NCI-H446 (cell line): ENCODE results near the gene MGLL.

Source experiments
- DNase-seq, 2 experiments: peaks; one replicate each; lab custom pipeline; 2025; lab: John Stamatoyannopoulos, UW

Gene MGLL

DNA sequence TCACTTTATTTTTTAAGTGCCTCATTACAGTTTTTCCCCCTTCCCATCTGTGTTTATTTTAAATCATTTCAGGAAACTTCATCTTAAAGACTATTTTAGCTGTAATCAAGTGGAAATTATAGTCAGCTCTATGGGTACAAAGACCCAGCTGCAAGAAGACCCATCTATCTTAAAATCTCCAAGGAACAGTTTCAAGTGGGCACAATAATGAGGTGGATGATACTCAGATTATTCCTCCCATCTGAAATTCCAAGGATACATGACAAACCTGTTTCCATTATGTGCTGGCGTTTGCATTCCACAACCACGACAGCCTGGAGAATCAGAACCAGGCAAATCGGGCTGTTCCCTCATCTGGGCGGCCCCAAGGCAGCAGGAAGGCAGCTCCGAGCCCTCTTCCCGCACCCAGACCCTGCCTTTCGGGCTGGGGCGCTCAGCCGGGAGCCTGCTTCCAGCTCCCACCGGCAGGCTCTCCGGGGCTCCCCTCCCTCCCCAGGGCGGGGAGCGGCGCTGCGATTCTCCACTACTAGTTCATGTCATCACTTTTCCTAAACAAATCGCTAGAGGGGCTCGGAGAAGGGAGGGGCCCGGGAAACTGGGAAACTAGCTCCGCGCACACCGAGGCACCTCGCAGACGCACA, at the start of gene MGLL:
Gene MGLL, minus strand, starts transcription at position 475 of the 641 bp plus-strand sequence. Its CDS starts 197 bp downstream, at position 278.
- DNase-seq = peak in 1 of 2 experiments; percentile 46

DNA sequence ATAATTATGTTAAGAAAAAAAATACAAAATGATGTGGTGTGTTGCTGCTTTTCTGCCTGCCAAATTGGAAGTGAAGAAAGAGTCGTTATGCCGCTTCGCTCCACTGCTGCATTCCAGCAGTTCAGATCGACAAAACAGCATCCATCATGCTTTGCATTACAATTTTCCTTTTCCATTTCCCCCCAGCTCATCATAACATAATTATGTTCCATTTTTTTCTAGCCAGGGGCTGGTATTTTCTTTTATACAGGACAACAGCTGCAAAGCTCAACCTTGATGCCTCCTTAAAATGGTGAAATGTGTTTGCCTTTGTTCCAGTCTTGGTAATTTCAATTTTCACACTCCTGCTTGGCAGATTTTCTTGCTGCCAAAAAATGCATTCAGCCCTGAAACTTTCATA, 47.8 kb upstream of the MGLL start:
- DNase-seq = no peak

DNA sequence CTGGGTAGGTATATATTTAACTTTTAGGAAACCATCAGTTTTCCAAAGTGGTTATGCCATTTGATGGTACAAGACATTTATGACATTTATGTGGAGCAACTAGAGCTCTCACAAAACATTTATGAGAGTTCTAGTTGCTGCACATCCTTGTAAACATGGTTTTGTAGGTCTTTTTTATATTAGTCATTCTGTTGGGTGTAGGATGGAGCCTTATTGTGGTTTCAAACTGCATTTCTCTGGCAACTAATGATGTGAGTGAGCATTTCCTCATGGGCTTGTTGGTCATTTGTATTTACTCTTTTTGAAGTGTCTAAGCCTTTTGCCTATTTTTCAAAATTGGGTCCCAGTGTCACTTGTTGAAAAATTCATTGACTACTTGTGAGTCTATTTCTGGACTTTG, 45.7 kb upstream of the MGLL start:
- DNase-seq = no peak

DNA sequence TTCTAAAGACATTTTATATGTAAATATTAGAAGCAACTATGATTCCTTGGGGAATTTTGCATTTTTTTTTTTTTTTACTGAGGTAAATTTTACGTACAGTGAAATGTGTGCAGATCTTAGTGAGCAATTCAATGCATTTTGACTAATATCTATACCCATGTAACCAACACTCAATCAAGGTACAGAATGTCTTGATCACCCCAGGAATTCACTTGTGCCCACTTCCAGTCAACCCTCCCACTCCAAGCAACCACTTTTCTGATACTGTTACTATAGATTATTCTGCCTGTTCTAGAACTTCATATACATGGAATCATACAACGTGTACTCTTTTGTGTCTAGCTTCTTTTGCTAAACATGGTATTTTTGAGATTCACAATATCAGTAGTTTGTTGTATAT, 45.1 kb upstream of the MGLL start:
- DNase-seq = no peak

DNA sequence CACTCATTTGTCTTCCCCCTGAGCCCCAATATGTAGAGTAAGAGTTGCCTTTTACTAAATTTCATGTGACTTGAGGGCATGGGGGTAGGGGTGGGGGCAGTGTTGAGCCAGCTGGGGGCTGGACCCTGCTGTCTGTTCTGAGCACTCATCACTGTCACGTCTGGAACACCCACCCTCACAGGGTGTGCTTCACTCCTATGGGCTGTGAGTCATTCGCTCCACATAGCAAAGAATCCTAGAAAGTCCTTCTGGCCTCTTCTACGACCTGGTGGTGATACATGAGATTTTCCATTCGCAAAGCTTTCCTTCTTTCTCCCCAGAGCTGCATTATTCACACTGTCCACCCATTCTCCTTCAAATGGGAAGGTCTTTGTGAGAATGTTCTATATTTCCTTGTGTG, 43.6 kb upstream of the MGLL start:
- DNase-seq = no peak

DNA sequence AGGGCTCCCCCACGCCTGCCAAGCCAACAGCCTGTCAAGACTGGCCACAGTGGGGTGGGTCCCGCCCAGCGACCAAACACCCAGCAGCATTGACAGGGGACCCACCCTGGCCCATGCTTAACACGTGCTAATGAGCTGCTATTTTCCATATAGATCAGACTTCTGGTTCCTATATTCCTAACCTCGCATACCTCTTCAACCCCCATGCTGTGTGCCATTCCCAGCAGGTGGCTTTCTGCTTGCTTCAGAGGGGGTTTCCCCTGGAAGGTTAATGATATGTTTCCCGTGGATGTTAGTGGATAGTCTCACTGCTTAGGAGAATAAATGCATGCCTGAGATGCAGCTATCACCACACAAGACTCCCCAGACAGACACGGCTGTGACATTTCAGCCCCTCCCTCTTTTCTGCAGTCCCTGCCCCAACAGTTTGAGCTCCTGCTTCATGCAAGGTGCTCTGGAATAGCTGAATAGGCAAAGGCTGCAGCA, 37.9 kb upstream of the MGLL start:
- no peak for DNase-seq

DNA sequence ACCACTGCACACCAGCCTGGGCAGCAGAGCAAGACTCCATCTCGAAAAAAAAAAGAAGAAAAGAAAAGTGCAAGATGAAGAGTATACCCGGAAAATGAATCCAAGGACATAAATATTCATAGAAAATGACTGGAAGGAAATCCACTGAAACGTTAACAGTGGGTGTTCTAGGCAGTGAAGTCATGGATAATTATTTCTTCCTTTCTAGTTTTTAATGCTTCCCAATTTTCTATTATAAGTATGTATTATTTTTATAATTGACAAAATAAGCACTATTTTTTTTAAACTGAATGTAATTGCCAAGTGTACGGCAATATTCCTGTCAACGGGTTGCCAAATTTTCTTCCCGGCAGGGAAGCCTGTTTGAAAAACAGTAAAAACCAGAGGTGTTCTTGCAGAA, 37.4 kb upstream of the MGLL start:
- DNase-seq = no peak

DNA sequence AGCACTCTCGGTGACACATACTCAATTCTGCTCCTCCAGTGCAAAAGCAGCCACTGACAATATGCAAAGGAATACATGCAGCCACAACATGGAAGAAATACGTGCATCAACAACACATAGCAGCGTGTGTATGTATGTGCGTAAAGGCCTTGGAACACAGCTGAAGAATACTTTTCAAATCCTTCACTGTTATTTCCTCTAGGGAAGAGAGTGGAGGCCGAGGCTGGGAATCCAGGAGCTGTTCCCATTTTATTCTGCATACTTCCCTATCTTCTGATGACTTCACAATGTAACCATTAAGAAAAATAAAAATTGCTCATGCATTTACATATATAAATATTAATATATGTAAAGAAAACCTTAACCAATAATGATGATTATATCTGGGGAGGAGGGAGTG, 36.6 kb upstream of the MGLL start:
- DNase-seq = no peak

DNA sequence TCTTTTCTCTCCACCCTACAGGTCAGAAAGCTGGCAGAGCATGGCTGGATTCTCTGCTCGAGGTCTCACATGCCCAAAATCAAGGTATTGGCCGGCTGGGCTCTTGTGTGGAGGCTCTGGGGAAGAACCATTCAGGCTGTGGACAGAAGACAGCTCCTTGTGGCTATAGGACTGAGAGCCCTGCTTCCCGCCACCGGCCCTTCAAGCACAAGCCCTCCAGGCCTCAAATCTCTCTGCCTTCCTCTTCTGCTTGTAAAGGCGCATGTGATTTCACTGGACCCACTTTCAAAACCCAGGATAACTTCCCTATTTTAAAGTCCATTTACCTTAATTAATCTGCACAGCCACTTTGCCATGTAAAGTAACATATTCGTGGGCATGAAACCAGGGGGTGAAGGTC, 36.2 kb upstream of the MGLL start:
- no peak for DNase-seq

DNA sequence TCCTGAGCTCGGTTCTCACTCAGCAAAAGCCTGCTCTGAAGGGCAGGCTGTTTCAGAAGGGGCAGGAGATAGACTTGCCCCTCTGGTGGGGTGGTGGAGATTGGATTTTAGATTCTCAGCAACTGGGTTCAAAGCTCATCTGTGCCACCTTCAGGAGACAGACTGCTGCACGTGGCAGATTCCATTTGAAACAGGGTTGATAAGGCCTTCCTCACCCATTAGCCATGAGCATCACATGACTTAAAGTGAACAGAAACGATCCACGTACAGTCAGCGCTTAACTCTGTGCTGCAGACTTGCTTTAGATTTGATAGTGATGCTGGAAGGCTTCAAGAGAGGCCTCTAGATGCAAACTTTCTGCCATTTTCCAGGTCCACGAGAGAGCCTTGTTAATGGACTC, 35.0 kb upstream of the MGLL start:
- peak in 1 of 2 experiments; percentile 17 for DNase-seq

DNA sequence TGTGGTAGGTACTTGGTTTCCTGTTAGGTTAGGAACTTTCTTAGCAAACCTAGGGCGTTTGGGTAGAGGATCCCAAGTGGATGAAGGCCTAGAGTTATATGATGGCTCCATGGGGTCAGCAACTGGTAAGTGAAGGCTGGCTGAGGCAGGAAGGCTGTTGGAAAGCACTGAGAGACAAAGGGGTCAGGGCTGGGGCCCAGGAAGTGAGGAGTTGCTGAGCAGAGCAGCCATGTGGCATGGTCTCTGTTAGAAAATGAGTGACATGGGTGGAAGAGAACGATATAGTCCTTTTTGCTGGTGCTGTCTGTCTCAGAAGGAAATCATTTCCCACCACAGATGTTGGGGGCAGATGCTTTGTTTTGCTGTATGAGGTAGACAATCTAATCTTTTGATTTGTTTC, 34.5 kb upstream of the MGLL start:
- DNase-seq = no peak

DNA sequence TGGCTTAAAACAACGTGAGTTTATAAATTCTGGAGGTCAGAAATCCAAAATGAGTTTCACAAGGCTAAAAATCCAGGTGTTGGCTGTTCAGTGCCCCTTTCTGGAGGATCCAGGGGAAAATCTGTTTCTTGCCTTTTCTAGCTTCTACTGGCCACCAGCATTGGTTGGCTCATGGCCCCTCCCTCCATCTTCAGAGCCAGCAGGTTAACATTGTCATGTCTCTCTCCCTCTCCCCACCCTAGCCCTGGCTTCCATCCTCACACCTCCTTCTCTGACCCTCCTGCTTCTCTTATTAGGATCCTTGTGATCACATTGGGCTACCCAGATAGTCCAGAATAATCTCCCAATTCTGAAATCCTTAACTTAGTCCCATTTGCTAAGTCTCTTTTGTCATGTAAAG, 32.9 kb upstream of the MGLL start:
- DNase-seq = no peak

DNA sequence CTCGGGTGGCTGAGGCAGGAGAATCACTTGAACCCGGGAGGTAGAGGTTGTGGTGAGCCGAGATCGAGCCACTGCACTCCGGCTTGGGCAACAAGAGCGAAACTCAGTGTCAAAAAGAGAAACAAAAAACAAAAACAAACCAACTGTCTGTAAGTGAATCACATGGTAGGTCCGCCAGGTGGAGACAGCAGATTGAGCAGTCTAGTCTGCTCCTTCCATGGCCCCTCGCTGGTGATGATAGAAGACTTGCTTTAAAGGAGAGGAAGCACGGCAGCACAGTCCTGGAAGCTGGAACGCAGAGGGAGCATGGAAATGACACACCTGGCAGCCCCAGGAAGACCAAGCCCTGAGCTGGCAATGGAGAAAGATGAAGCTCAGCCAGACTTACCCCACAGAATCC, 31.4 kb upstream of the MGLL start:
- no peak for DNase-seq

DNA sequence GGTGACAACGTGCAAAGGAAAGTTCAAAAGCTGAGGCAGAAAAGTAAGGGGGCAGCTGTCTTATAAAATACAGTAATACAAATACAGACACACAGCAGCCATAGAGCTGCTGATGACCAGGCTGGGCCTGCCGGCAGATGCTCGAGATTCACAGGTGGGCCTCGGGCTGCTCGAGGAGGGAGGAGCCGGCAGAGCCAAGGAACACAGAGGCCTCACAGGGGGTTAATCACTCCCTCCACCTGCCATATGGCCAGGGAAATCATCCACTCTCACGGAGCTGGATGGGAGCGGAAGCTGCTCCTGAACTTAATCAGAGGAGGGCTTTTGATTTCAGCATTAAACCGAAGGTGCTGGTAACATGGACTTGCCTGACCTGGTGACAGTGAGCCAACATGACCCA, 29.6 kb upstream of the MGLL start:
- peak in 1 of 2 experiments; percentile 61 for DNase-seq

DNA sequence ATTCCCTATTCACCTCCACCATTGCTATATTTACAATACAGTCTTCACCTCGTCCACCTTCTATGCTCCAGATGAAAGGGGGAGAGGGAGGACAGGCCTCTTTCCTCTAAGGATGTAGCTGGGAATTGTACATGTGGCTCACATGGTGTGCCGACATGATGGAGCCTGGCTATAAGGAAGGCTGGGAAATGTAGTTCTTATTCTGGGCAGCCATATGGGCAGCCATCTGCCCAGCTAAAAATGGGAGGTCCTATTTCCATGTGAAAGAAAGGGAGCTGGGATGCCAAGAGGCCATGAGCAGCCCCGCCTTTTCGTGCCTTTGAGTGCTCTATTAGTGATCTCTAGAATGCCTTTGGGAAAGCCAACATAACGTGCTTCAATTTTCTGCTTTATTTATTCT, 27.1 kb upstream of the MGLL start:
- peak; percentile 80 to 93 for DNase-seq

DNA sequence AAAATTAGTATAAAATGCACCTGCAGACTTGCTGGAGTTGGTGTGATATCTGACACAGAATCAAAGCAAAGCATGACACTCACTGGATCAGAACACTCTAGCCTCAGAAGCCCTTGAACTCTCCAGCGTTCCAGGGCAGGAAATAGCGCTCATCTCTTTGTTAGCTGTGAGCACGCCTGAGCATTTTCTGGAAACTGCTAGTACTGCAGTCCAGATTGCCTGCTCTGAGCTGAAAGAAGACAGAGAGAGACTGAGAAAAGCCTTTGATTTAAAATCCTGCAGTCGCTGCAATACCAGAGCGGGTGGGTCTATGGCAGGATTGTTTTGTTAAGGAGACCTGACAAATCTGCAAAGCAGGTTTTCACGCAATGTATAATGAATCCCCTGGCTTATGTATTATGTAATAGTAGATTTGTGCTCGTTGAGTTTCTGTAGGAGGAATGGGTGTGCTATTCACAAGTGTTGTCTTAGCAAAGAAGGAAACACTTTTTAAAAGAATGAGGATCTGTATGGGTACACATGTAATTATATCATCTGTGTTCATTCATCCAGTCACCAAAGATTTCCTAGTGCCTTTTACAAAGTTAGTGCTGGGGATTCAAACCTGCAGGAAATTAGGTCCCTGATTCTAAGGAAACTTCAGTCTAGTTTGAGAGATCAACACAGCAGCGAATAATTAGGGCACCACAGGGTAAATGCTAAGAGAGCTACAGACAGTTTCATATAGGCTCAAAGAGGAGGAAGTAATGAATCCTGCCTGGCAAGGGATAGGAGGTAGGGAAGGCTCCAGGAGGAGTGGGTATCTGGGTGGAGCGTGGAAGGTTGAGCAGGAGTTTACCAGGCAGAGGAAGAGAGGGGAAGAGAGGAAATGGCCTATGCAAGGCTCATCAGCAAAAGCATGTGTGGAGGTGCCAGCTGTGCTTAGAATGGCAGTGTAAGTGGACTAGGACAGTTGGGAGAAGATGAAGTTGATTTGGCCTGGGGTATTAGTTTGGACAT, 26.1 kb upstream of the MGLL start:
- no peak for DNase-seq

DNA sequence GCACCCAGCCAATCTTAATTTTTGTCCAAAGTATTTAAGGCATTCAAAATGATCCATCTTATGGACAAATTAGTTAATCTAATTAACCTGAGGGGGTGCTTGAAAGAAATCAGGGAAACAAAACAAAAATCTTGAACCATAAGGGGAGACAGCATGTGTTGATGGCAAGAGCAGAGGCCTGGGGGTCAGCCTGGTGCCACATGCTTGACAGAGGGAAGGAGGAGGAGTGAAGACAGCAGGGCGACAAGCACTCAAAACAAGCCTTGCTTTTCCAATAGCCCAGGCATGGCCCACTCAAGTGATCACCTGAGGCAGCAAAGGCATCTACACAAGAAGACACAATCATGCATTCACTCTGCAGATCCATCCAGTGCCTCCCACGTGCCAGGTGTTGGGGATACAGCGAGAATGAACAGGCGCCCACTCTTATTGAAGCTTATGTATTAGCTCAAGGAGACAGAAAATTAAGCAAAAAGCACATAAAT, 25.0 kb upstream of the MGLL start:
- no peak for DNase-seq

DNA sequence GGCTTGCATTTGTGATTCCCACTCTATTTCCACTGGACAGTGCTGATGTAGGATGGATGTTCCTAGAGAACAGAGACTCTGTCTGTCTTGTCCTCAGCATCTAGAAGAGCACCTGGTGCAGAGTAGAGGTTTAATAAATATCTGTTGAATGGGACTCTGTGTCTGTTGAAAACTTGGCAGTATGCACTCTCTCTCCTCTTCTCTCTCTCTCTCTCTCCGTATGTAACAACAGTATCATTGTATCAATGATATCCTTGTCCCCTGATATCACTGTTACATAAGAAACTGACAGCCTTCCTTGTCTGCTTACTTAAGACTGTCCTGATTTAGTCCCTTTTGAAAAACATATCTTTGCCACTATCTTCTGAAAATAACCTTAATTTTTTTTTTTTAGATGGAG, 24.3 kb upstream of the MGLL start:
- no peak for DNase-seq

DNA sequence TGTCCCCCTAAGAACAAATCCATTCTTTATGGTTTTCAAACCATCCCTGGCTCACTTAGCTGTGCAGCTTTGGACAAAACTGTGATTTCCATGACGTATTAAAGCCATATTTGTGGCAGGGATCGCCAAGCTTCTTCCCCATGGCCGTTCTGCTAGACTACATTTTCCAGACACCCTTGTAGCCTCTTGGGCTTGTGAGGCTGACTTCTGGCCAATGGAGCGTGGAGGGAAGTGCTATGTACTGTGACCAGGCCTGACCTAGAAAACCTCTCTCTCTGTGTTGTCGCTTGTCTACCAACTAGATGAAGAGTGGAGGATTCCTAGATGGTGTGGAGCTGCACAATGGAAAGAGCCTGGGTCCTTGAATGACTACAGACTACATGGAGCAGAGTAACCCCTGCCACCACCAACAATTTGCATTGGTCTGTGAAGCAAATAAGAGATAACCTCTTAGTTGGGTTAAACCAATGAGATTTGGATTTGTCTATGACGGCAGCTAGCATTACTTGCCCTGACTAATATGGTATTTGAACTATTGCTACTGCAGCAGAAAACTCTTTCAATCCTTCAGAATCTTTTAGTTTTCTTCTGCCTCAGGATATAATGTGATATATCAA, 22.1 kb upstream of the MGLL start:
- no peak for DNase-seq

DNA sequence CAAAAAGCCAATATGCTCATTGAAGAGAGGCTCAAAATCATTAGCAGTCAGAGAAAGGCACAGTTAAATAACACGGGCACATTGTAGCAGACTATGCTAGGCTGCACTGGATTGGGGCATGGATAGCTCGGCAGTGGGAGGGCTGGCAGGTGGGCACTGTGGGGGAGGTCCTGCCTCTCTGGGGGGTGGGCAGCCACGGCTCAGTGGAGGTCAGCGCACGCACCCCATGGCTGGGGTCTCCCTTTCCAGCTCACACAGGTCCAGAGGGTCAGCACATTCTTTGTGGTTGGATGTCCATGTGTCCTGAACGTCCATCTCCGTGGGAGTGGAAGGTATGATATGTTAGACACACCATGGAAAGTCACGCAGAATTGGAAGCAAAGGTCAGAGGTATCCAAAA, 18.4 kb upstream of the MGLL start:
- no peak for DNase-seq

DNA sequence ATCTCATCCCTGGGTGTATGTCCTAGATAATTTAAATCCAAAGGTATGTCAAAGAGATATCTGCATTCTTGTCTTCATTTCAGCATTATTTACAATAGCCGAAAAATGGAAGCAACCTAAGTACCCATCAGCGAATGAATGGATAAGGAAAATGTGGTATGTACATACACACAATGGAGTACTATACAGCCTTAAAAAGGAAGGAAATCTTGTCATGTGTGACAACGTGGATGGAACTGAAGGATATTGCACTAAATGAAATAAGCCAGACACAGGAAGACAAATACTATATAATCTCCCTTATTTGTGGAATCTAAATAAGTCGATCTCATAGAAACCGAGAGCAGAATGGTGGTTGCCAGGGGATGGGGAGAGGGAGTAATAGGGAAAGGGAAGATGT, 16.8 kb upstream of the MGLL start:
- DNase-seq = no peak

DNA sequence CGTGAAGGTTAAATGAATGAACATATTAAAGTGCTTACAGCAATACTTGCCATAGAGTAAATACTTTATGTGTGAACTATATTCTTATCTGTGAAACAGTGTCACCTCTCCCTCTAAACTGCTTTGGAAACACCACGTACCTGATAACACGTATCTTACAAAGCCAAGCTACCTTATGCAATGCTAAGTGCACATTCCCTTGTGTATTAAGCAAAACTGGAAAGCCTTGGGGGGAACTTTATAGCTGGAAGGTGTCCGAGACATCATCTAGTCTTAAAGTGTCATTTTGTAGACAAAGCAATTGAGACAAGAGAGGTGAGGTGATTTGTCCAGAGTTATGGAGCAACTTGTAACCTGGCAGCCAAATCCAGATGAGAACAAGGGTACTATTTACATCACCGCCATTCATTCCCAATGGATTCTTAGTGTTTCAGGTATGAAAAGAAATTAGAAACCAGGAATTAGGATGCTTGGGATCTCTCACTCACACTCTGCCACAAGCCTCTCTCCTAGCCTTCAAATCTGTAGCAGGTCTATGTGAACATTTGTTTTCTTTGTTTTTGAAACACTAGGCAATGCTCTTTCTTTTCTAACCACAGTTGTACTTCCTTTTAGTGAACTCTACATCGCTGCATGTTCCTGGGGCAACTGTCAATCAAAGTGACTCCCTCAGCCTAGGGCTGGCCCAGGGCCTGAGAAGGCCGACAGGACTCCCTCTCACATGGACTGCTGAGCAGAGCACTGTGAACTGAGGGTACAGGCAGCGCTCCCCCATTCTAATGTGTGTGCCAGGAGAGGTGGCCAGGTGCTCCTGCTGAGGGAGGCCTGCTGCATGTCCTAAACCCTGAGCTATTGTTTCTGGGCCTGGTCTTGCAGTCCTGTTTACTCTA, 13.9 kb upstream of the MGLL start:
- no peak for DNase-seq
